HG03432 (cell line): ENCODE data around the gene FZD7.

Experiments
- ATAC-seq: cut with Tn5 transposase; IDR thresholded peaks from one replicate; pipeline ENCODE4 v1.9.1; 2021; ENCODE audit warnings: mild to moderate bottlenecking, moderate library complexity; ENCODE audit not compliant: unreplicated experiment

The FZD7 gene

DNA sequence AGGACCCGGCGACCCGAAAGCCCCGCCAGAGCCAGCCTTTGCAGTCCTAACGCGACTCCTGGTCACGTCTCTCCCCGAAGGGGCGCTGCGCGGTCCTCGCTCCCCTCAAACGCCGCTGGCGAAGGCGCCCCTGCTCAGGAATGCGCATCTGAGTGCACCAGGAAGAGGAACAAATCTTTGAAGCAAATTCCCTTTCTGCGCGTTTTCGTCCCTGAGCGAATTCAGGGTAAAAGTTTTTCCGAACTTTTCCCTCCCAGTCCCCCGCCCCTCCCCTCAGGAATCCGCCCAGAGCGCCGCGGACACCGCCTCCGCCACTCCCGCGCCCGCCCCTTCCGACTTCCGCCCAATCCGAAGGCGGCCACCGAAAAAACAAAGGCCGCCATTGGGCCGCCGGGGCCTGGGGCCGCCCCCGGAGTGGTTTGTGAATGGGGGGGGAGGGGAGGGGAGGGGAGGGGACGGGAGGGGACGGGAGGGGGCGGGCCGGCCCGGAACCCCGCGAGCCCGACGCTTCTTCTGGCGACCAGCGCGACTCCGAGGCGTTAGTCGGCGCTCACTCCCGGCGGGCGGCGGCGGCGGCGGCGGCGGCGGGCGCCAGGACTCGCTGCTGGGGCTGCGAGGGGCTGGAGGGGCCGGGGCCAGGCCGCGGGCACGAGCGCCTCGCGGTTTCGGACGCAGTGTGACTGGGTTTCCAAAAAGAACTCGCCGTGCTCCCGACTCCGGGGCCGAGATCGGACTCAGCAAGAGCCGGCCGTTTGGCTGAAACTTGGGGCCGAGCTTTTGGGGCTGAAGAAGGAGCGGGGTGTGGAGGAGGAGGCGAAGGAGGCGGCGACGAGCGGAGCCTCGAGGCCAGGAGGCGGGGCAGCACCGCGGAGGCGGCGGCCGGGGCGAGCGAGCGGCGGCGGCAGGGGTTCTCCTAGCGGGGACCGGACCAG lies at the start of gene FZD7:
Gene FZD7, plus strand, starts transcription at position 539 of the 932 bp plus-strand sequence. CDS start 793 bp downstream, outside the sequence.
- peak; percentile 83 for ATAC-seq

DNA sequence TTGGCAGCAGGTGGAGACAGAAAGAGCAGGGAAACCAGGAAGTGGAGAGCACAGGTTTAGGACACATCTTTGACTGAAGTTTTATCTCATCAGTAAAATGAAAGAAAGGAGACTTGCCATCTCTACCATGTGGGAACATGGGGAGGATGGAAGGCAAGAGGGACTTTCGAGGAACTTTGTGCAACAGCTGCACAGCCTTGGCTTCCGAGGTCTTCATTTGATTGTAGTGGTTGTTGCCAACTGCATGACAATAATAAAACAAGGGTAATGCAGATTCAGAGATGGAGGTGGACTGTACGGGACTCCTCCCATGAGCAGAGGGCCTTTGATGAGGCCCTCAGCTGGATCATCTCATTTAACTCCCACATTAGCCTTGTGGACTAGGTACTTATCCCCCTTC lies 49.3 kb upstream of the FZD7 start:
- ATAC-seq = no peak

DNA sequence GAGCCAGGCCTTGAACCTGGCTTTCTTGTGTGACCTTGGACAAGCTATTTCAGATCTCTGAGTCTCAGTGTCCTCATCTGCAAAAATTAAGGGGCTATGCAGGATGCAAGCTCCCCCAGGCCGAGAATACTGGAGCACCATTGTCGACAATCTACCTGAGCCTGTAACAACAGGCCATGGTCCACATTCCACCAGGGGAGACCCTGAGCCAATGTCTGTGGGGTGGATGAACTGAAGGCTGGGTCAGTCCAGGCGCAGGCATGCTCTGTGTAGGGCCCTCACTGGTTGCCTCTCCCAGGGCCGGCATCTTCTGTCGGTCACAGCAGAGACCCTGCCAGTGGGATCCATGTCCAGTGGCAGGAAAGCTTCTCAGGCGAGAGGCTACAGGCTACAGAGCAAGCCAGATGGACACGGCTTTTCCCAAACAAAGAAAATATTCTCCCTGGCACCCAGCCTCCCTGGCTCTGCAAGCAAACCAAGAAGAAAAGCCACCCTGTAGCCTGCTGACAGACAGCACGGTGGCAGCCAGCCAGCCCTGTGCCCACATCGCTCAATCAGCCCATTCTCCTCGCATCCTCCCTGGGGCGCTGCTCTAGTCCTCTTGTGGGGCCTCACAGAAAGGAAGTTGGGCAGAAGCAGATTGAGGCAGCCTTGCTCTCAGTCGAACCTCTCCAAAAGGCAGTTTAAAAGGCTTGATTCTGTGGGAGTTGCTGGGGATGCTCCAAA lies 48.7 kb upstream of the FZD7 start:
- no peak for ATAC-seq

DNA sequence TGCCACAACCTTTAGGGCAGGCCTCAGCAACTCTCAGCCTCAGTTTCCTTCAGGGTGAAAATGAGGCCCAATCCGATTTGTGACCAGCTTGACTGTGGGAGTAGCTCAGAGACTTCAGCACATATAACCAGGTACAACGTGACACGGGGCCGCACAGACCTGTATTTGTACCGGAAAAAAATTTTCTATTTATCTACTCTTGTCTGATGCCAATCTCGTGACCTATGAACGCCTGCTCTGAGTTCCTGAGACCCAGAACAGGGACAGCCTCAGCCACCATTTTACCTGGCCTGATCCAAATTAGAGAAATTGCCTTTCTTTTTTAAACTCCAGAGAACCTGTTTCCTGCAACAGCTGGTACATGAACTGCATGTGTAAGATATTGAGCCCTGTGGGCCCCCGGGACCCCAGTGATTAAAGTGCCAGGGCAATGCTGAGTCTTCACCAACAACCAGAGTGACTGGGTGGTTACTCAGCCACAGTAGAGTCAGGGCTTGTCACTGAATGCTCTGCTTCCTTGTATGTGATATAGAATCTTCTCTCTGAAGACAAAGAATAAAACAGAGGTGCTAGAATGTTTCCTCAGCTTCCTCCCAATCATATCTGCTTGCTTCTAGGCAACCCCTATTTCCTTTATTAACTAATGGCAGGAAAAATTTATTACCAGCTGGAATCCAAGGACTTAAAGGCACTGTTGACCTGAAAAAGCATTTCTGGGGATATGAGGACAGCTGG lies 47.8 kb upstream of the FZD7 start:
- no peak for ATAC-seq

DNA sequence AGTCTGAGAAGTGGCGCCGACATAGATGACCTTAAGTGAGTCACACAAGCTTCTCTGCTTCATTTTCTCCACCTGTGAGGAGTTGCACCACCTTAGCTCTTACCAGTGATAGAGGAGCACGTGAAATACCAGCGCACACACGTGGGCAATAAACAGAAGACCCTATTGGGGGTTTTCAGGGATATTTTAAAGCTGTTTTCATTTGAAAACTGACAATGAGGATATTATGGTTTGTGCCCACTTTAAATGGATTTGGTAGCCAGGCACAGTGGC lies 47.3 kb upstream of the FZD7 start:
- no peak for ATAC-seq

DNA sequence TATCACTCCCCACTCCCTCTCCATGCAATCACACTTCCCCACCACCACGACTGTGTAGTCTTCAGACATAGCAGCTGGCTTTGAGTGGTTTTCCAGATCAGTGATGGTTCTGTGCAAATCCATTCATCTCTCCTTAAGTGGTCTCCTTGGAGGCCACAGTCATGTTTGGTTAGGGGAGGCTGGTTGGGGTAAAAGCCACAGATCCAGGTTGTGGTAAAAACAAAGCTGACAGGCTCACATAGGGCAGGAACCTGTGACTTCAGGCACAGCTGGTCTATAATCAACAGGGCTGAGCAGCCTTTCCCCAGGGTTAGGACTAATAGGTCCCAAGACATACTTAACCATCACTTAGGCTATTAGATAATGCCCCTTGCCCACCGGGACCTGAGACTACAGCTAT lies 46.2 kb upstream of the FZD7 start:
- no peak for ATAC-seq

DNA sequence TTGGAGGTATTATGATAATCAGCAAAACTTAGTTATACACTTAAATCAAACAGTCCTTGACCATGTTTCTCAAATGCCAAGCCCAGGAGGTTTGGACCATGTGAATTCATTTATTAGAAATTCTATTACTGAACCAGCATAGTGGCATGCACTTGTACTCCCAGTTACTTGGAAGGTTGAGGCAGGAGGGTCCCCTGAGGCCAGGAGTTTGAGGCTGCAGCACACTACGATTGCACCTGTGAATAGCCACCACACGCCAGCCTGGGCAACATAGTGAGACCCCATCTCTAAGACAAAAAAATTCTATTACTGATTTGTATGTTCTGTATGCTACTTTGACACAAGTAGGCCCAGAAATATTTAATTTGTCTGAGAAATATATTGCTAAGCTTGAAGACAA lies 43.6 kb upstream of the FZD7 start:
- no peak for ATAC-seq

DNA sequence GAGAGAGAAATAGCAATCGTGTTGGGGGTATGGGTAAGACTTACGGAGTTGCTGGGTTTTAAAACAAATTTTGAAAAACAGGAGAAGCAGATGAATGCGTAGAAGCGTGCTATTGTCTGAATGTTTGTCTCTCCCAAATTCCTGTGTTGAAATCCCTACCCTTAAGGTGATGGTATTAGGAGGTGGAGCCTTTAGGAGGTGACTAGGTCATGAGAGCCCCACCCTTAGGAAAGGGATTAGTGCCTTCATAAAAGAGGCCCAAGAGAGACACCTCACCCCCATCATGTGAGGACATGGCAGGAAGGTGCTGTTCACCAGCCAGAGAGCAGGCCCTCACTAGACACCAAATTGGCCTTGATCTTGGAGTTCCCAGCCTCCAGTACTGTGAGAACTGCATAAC lies 40.7 kb upstream of the FZD7 start:
- no peak for ATAC-seq

DNA sequence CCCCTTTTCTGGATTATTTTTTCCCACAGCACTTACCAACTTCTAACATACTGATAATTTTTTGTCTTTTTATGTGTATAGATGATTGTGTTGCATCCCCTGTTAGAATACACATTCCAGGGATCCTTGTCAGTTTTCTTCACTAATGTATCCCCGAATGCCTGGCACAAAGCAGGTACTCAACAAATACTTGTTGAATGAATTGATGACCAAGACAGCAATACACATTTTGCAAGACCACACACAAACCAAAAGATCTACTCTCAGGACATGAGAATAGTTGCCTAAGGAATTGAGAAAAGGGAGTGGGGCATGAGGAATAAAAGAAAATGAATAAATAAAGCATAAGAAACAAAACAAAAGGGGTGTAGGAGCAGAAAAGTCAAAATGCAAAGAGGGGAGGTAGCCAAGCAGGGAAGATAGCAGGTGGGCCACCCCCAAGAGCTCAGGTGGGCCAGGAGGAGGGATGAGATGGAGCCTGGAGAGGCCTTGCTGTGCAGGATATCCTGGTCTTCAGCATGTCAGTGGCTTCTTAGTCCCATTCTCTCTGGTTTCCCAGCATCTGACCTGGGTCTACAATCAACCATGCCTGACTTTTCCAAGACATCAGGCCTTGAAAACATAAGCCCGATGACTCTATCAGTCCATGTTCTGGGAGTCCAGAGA lies 38.5 kb upstream of the FZD7 start:
- no peak for ATAC-seq

DNA sequence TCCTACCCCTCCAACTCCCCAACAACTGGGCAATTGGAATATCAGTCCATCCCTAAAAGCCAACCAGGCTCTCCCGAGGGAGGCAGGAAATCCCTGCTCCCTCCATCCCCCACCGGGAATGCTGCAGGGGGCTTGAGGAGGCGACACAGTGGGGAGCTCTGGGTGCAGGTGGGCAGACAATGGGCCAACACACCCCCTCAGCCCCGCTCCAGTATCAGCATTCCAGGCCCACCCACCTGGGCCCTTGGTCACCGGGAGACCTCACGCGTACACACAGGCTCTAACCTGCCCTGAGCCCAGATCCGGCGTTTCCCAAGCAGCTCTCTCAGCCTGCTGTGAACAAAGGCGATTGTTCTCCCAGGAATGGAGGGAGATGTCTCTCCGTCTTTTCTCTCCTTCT lies 37.6 kb upstream of the FZD7 start:
- no peak for ATAC-seq

DNA sequence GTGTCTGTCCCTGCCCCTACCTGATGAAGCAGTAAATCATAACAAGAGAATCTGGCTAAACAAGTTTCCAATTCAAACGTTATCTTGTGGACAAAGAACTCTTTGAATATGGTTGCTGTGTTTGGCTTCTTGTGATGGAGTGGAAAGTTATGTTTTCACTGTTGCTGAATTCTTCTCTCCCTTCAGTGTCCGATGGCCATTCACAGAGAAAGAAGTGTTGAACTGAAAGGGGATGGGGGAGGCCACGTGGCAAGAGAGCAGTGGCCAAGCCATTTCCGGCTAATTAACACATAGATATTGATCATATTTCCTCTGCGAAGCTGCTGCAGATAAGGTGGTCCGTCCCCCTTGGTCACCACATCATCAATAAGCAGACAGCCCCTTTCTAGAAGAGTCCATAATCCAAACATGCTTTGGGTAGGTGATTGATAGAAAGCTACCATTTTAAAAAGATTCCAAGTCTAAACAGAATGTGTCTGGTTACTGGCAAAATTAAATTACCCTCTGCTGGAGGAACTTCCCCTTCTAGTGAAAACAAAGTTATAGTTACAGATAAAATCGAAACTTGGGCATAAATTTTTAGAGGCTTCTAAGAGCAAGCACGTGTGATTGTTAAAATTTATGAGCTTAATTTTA lies 36.9 kb upstream of the FZD7 start:
- no peak for ATAC-seq

DNA sequence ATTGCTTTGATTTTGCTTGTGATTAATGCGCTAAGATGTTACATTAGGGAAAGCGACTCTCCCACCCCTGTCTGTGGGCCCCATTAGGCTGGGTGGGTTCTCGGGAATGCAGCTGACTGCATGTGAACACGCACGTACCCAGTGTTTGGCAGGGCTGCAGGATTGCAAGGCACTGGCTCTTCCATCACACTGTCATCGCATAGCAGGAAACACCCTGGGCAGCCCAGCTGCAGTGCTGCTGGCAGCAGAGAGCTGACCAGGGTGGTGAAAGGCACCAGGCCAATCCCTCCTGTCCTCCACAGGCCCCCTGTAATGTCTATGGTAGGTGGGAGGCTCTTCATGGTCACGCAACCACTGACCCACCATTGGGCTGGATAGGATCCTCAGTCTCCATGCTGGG lies 34.4 kb upstream of the FZD7 start:
- no peak for ATAC-seq

DNA sequence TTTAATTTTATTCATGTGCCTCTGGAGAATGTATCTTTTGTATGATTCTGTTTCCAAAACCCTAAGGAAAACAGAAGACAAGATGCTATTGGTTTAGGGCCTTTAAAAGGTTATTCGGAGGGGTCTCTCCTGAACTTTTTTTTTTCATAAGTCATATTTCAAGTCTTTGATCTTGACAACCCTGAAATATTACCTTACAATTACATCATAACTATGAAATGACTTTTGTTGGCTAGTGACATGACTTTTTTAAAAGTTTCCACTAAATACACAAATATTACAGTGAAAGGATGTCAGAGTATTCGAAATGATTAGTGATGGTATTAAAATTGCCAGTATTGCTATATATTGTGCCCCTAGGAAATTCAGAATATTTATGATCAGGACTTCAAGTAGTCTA lies 31.8 kb upstream of the FZD7 start:
- ATAC-seq = no peak

DNA sequence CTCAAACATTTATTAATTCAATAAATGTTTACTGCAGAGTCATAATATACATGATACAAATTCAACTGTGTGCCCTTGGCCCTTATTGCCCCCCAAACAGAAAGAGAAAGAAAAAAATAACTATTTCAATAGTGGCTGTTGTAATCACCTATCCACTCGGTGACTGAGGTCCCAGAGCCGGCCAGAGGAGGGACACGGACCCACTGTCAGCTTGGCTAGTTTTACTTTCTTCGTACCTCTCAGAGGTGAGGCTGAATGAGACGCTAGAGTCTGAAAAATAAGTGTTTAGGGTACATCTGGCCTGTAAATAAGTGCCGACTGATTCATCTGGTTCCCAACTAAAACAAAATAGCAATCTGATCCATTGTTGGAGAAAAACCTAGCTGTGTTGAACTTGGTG lies 31.3 kb upstream of the FZD7 start:
- no peak for ATAC-seq

DNA sequence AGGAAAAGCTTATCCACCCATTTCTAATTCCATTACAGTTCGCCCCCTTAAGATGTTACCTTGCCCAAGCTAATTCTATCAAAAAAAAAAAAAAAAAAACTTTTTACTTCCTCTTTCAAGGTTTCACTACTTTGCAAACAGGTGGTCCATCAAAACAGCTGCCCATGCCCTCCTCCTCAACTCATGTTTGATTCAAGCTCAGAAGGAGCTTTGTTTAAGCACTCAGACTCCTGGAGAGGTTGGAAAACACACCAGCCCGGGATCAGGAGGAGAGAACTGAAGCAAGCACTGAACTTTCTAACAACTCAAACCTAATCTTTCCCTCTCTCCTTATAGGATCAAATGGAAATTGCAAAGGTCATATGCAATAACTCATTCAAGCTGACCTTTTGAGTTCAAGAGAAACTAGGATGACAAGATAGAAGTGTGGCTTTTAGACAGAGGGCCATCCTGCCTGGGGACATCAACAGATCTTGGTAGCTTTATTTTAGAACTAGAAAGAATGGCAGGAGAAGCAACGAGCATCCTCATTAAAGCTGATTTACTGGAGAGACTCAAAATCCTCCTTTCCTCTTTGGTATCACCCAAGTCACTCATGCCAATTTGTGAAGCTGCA lies 28.3 kb upstream of the FZD7 start:
- ATAC-seq = peak; percentile 50

DNA sequence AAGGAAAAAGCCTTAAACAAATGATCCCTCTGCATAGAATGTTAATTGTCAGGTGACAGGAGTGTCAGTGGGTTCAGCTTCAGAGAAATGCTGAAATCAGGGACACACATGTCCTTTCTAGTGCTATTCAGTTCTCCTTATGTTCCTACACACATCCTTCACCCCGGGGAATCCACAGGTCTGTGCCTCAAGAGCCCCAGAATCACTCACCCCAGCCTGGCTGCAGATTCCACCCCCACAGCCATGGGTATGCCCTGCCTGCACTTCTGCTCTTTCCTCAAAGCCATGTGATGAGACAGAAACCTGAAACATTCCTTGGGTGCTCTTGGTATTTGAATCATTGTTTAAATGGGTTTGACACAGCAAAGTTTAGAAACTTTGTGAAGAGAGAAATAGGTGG lies 27.4 kb upstream of the FZD7 start:
- no peak for ATAC-seq

DNA sequence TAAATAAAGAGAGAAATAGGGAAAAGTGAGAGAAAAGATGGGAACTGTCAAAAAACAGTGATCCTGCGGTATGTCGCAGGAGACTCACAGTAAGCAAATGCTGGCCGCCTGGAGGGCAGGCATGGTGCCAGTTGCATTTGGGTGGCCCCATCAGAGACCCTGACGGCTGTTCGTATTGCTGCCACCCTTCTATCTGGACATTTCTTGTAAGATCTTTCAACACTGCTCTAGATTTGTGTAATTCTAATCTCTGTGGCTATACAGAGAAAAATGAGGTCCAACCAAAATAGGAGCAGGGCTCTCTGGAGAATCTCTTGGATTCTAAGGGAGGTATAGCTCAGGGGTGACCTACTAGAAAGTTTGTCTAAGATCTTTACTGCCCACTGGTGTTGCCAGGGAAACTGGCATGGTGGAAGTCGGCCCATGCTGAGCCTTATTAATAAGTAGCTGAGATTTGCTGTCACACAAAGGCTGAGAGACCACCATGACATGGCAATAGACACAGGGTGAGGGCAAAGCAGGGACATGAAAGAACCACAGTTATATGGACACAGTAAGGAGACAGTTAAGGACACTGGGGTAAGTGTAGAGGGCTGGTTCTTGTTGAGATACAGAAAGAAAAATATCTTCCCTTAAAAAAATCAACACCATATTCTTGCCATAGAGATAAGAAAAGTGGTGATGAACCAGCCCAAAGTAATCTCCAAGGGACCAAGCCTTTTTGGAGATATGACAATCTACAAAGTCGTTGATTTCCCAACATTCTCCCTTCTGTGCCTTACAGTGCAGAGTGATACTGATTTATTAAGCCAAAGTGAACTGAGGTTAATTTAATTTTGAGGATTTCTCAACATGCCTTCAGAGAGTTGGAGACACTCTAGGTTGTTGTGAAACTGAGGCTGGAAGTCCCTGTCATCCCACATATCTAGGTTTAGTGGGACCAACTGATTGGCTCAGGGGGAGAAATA lies 26.4 kb upstream of the FZD7 start:
- ATAC-seq = no peak

DNA sequence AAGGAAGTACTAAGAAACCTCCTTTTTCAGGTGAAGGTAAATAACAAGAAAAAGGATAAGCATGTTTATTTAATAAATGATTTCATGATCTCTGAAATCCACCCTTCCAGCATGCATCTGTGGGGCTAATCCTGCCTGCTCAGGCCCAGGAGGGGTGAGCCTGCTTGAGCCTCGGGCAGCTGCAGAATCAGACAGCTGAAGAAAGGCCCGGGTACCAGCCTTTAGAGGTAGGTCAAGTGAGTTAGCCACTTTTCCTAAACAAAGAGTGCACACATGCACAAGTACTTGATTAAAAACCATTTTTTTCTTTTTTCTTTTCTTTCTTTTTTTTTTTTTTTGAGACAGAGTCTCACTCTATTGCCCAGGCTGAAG lies 25.7 kb upstream of the FZD7 start:
- no peak for ATAC-seq

DNA sequence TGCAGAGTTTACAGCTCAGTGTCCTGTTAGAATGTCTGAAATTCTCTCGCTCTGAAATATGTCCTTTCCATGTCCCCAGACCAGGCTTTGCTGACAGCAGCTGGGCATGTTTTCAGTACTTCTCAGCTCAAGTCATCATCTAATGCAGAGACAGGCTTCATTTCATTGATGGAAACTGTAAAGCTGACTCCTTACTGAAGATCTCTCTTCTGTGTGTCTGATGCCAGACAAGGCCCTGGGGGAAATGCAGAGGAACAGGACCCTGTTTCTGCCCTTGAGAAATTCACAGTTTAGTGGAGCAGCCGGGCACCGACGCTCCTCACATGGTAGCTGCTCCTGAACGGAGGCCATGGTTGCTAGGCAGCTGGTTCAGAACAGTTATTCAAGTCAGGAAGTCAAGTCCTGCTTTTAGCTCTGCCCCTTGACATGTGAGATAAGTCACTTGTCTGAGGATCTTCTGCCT lies 24.6 kb upstream of the FZD7 start:
- ATAC-seq = no peak
